Heart right ventricle (tissue), 16 donors: ENCODE results near the gene TPST2. TPM values are rescaled to one million over a fixed set of nuclear protein-coding genes. Genes with fewer than 3 reads are reported as not detected.

Experiments used
- ATAC-seq, 8 donors: fragments of 200-7000 bp; cut with Tn5 transposase; one replicate each; pipeline ENCODE4 v1.9.1; 2020; ENCODE audit warnings: mild to moderate bottlenecking in 8 of 8, moderate library complexity in 8 of 8, moderate number of reproducible peaks in 1 of 8
- DNase-seq, 2 donors: peaks; one replicate each; pipeline ENCODE4 v3.0.0-alpha.2; 2020
- H3K27ac ChIP-seq, 10 donors: fragments of 200-600 bp; sonication (generic) in 2 of 10; one replicate each; pipeline versions ENCODE4 v1.5.0 to v1.8.0; 2020 to 2022; ENCODE audit warnings: mild to moderate bottlenecking in 3 of 10
- H3K27me3 ChIP-seq, 7 donors: fragments of 200-600 bp; one replicate each; pipeline ENCODE4 v1.8.0; 2021 to 2022; ENCODE audit warnings: mild to moderate bottlenecking in 2 of 7
- H3K36me3 ChIP-seq, 9 donors: fragments of 200-600 bp; sonication (generic) in 1 of 9; one replicate each; pipeline versions ENCODE4 v1.5.0 to v1.8.0; 2020 to 2022; ENCODE audit warnings: mild to moderate bottlenecking in 2 of 9
- H3K4me1 ChIP-seq, 9 donors: fragments of 200-600 bp; sonication (generic) in 1 of 9; one replicate each; pipeline versions ENCODE4 v1.5.0 to v1.8.0; 2020 to 2022; ENCODE audit warnings: mild to moderate bottlenecking in 4 of 9
- H3K4me3 ChIP-seq, 10 donors: fragments of 200-600 bp; sonication (generic) in 2 of 10; one replicate each; pipeline versions ENCODE4 v1.5.0 to v1.8.0; 2020 to 2022; ENCODE audit warnings: mild to moderate bottlenecking in 7 of 10, moderate library complexity in 2 of 10
- H3K9me3 ChIP-seq, 11 donors: fragments of 200-600 bp in 10 of 11; sonication (generic) in 2 of 11; one replicate each; pipeline versions ENCODE4 v1.5.0 to v1.8.0; 2013 to 2022; ENCODE audit warnings: mild to moderate bottlenecking in 2 of 11, control low read depth in 1 of 11, moderate library complexity in 1 of 11
- CTCF ChIP-seq, 9 donors: fragments of 200-600 bp; sonication (generic) in 2 of 9; IDR thresholded peaks; one replicate each; pipeline versions ENCODE4 v1.5.0 to v1.8.0; 2021 to 2022; ENCODE audit warnings: antibody characterized with exemption in 9 of 9, mild to moderate bottlenecking in 5 of 9, moderate library complexity in 1 of 9
- WGBS, 2 donors: extraction: QIAGEN DNeasy Blood & Tissue Kit; methylation state at CpG; one replicate each; pipeline ENCODE4 v1.1.7; 2013; ENCODE audit warnings: inconsistent platforms in 1 of 2; 5-methylcytosine and 5-hydroxymethylcytosine counted together
- intact Hi-C, 10 donors: fragments of 100-400 bp; cut with DNase I; formaldehyde crosslinking; loops; one replicate each; pipeline versions ENCODE4 v1.11.1 to v1.14.2; 2022
- polyA plus RNA-seq, 2 donors: library from polyadenylated mRNA; stranded (reverse); fragments of 200-250 nt; gene quantifications; one replicate each; pipeline ENCODE4 v1.2.3, GENCODE V29; 2013
- total RNA-seq, 10 donors: library from RNA; stranded (reverse); fragmentation: NEBNext Ultra II Directional in 3 of 10; extraction: Animal tissue kit (Norgen Biotek cat#: 25700) in 3 of 10; gene quantifications; one replicate each; pipeline versions ENCODE4 v1.2.1 to v1.2.4, GENCODE V29; 2021 to 2023
- donor health status: Arrhythmogenic right ventricular cardiomyopathy.
- donor health status: ischemic (EF 13 %, LVEDD 7.1; RV severe dilation, severe dysfunction).
- donor health status: healthy with polysubstance abuse.
- donor health status: DM: no; HTN: yes; CAD: no.
- donor health status: DM: no; HTN: no; CAD: no.
- donor health status: ischemic (EF 25% LVEDD 6.9; RV normal size, moderate dysfunction).
- donor health status: ischemic (EF 25% LVEDD 5.7; RV mildly dilated, moderate dysfunction).
- donor health status: healthy.
- donor health status: DM: yes; HTN: yes; CAD: no.
- donor health status: Ischemic cardiomyopathy.
- donor health status: ischemic (EF 35%, LVEDD 5.7; RV mildly dilated, moderate dysfunction).
- donor health status: nonischemic (EF 11% LVEDD 7.7; RV severe dilation, severe dysfunction).
- donor health status: DM: yes; HTN: yes; CAD: no.
- donor health status: PGD.
- donor health status: ischemic (EF 29% LVEDD 5.4; RV normal size, mild dysfunction).
- donor health status: nonischemic (EF 23%, LVEDD 6.1; RV moderate dilation, normal function).

The TPST2 gene
- total and polyA plus RNA-seq, 12 donors, result 11.1 to 41.5 (median 21.7) TPM

- DNase-seq, result no peak
- WGBS, 2 donors, result 78 to 86% methylated on average over 5 of the region's 5 CpGs
- intact Hi-C loops, result no loop called here
- Histone ChIP-seq H3K27ac (no peak overlapping the region), H3K4me1 (peaks cover 3 to 48% (median 24%) of the 10 kb centered on the region in 9 donors), H3K27me3 (no peaks in the 10 kb centered on the region), H3K36me3 (peaks cover 0 to 13% (median 0%) of the 10 kb centered on the region in 9 donors), H3K4me3 (no peak overlapping the region), H3K9me3 (no peaks in the 10 kb centered on the region)
- TF ChIP-seq CTCF (IDR thresholded peaks at IDR 0.05), result peak in 4 of 9 donors; percentile 6 to 33 (median 12)
- no peak for ATAC-seq
These were observed 26.9 kb downstream of the TPST2 start for GRCh38 chr22:26563022-26563421.

- Histone ChIP-seq H3K36me3 (peaks cover 0 to 13% (median 0%) of the 10 kb centered on the region in 9 donors), H3K9me3 (no peaks in the 10 kb centered on the region), H3K27ac (peak overlapping the region in 9 of 10 donors; percentile 15 to 72 (median 45)), H3K4me3 (no peak overlapping the region), H3K4me1 (peaks cover 0 to 42% (median 19%) of the 10 kb centered on the region in 9 donors), H3K27me3 (no peaks in the 10 kb centered on the region)
- peak; percentile 71 to 75 for DNase-seq
- peak; percentile 57 to 94 (median 89) for ATAC-seq
- TF ChIP-seq CTCF (IDR thresholded peaks at IDR 0.05), result no peak
- WGBS, 2 donors, result 51 to 70% methylated on average over 9 of the region's 9 CpGs
- intact Hi-C loops, result no loop called here
These were observed 28.0 kb downstream of the TPST2 start for GRCh38 chr22:26561756-26562417.

GRCh38 chr22:26559961-26560575 lies 29.9 kb downstream of the TPST2 start:
- intact Hi-C loops, result no loop called here
- TF ChIP-seq CTCF (IDR thresholded peaks at IDR 0.05), result no peak
- H3K36me3 ChIP-seq, result peaks cover 0 to 10% (median 0%) of the 10 kb centered on the region in 9 donors
- 84% methylated on average over 13 of the region's 13 CpGs for WGBS, 2 donors
- no peaks in the 10 kb centered on the region for H3K9me3 ChIP-seq
- peak overlapping the region in 4 of 10 donors; percentile 2 to 39 (median 14) for H3K27ac ChIP-seq
- no peak for ATAC-seq
- peaks cover 0 to 56% (median 31%) of the 10 kb centered on the region in 9 donors for H3K4me1 ChIP-seq
- no peak for DNase-seq
- H3K4me3 ChIP-seq, result no peak overlapping the region
- no peaks in the 10 kb centered on the region for H3K27me3 ChIP-seq

GRCh38 chr22:26558248-26558895 lies 31.6 kb downstream of the TPST2 start:
- 73 to 80% methylated on average over 3 of the region's 3 CpGs for WGBS, 2 donors
- Histone ChIP-seq H3K4me1 (peaks cover 0 to 65% (median 40%) of the 10 kb centered on the region in 9 donors), H3K27me3 (no peaks in the 10 kb centered on the region), H3K27ac (peak overlapping the region in 5 of 10 donors; percentile 11 to 49 (median 29)), H3K4me3 (no peak overlapping the region), H3K9me3 (no peaks in the 10 kb centered on the region), H3K36me3 (no peaks in the 10 kb centered on the region)
- intact Hi-C loops, result no loop called here
- TF ChIP-seq CTCF (IDR thresholded peaks at IDR 0.05), result no peak
- no peak for DNase-seq
- no peak for ATAC-seq
